Fibroblast of peridontal ligament (primary cell): ENCODE results near the gene SH3RF3.

Source experiments
- DNase-seq: peaks from one replicate; pipeline ENCODE4 v3.0.0-alpha.2; 2010; ENCODE audit errors: extremely low read depth

Gene SH3RF3

DNA sequence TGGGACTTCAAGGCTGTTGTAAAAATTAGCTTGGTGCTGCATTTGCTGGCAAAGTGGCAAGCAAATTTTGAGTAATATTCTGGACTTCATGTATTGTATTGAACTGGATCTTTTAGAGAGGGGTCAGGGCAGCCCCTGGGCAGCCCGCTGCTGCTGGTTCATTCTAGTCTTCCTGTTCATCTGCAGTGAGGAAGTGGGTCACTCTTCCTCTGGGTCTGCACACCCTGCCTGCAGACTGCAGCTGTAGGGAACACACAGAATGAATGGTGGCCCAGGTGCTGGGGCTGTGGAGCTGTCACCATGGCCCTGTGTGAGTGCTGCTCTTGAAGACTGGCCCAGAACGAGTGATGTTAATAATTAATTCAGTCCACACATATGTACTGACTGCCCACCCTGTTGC, 9.4 kb downstream of the SH3RF3 start:
- DNase-seq, result no peak

DNA sequence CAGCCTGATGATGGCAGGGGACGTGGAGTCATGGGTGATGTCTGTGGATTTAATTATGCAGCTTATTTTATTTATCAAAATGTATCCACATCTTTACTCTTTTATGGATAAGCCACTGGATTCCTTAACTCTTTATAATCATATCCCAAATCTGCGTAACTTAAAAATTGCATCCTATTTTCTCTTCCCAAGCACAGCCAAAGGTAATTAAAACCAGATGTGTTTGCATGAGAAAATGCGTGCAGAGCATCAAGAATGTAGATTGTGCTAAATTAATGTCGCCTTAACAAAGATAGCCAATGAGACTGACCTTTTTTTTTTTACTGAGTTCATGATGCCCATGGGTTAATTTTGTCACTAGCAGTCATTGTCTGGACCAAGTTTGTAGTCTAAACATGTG, 10.0 kb downstream of the SH3RF3 start:
- DNase-seq, result peak; percentile 67

DNA sequence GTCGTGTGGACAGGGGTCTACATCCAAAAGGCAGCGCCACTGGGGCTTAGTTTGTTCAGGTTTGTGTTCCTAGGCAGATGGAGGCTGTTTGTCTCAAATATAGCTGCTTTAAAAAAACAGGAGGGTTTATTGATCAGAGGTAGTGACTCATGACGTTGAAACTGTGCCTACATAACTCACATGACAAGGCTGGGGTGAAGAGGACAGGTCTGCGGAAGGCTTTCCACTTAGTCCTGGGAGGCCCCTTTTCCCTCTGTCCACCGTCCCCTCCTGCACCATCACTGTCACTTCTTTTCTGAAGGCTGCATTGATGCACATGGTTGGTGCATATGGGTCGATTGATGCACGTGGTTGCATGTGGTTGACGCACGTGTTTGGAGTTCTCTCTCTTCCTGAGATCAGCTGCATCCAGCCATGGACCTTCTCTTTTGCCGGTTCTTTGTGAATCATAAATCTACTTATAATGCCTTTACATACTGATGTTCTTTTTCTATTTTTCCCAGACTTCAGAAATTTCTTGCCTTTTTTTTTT, 10.9 kb downstream of the SH3RF3 start:
- DNase-seq, result no peak

DNA sequence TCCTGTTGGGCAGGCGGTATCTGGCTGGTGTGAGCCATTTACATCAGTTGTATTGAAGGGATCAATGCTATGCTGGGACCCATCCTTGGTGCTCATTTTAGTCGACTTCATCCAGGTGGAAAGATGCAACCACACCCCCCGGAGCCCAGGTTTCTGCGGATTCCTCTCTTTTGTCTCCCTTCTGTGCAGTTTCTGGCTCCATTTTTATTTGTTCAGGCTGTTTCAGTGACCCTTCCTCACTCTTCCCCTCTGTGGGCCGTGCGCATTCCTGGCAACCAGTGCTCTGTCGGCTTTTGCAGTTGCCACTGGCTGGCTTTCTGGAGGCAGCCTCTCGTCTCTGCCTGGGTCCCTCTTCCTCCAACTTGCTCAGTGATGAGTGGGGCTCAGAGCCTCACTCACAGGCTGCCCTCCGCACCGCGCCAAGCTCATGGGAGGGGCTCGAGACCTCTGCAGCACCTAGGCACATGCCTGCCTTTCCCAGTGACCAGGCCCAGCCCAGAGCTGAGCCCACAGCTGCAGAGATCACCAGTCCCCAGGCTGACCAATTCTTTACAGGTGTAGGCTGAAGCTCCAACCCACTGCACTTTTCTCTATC, 12.1 kb downstream of the SH3RF3 start:
- no peak for DNase-seq

DNA sequence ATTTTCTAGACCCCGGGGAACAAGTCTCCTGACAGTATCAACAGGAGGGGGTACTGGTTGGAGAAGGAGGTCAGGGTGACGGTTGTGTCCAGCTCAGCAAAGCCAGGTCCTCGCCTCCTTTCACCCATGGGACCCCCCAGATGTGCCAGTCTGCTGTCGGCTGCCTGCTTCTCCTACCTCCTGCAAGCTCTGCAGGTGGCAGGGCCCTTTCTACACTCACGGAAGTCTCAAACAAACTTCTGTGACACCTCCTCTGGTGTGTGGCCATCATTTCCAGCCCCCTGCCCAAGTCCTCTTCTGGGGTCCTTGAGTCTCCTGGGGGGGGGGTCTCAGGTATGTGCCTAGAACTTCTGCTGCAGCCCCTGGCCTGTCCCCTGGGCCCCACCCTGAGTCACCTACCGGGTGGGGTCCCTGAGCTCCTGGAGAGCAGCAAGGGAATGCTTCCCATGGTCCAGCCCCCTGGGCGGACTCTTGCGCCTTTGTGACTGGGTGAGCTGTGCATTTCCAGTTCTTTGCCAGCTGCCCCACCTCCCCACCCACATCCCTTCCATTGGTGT, 12.8 kb downstream of the SH3RF3 start:
- DNase-seq, result no peak

DNA sequence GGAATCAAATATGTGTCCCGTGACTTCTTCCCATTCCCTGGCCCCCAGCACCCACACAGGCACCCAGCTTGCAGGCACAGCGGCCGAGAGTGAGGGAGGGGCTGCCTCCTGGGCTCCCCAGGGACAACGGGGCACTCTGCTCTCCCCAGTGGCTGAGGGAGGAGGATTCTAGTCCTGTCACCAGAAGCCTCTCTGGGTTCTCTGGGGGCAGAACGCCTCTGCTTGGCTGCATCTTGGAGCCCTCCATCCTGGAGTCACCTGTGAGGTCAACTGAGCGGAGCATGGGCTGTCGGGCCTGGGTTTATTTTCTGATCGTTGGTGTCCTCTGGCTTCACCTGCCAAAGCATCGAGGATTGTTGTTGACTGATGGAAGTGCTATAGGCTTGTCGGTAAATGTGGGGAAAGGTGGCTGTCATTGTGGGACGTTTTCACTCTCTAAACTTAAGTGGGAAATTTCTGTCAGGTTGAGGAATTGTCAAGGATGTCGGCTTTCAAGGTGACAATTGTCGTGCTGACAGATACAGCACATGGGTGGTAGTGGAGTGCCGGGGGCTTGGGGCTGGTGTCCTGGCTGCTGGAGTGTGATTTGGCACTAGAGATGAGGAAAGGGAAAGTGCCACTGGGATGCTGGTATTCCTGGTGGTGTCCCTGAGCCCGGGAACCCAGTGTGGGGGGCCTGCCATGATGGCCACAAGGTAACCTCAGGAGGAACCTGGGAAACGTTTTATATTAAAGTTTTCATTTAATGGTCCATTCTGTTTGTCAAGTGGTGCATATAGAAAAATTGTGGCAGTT, 13.6 kb downstream of the SH3RF3 start:
- no peak for DNase-seq

DNA sequence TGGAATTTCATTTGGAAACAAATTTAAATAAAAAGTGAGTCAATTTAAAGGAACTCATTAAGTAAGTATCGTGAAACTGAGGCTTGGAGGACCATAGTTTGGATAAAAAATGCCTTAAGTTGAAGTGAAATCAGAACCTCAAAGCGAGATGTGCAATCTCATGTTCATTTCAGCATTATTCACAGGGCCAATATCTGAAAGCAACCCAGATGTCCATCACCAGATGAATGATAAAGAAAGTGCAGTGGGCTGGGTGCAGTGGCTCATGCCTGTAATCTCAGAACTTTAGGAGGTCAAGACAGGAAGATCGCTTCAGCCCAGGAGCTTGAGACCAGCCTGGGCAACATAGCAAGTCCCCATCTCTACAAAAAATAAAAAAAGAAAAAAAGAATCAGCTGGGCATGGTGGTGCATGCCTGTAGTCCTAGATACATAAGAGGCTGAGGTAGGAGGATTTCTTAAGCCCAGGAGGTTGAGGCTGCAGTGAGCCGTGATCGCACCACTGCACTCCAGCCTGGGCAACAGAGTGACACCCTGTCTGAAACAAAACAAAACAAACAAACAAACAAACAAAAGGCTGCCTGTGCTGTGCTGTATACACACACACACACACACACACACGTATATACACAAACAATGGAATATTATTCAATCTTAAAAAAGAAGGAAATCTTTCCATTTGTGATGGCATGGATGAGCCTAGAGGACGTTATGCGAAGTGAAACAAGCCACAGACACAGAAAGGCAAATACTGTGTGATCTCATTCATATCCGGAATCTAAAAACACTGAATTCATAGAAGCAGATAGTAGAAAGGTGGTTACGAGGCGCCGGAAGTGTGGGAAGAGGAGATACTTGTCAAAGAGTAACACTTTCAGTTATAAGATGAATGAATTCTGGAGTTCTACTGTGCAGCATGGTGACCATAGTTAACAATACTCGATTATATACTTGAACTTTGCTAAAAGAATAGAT, 14.5 kb downstream of the SH3RF3 start:
- DNase-seq, result no peak

DNA sequence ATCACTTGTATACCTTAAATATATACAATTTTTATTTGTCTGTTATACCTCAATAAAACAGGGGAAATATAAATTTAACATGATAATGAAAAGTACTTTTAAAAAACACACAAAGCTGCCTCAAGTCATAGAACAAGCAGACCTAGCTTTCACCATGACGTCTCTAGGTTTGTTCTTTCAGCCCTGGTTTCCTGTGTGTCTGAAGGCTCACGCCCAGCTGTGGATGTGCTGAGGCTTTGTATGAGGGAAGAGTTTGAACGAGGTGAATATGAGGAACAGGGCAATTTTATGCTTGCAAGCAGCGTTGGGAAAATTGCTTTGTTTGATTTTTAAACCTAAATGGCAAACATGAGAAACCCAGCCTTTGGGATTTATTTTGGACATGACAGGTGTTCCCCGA, 15.3 kb downstream of the SH3RF3 start:
- no peak for DNase-seq

DNA sequence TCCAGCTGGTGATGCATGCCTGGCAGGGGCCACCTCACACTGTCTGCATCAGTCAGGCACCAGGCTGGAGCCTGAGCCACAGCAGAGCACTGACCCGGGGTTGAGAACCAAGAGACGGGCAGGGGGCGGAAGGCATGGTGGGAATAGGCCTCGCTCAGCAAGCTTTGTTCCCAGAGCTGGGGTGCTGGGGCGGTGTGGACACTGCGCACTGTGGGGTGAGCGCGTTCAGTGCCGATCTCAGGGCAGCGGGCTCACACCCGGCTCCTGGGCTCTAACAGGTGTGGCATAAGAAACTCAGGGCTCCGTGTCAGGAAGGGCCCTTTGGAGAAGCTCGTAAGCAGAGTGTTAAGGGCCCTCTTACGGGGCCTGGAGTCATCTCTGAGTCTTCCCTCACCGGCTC, 15.7 kb downstream of the SH3RF3 start:
- no peak for DNase-seq

DNA sequence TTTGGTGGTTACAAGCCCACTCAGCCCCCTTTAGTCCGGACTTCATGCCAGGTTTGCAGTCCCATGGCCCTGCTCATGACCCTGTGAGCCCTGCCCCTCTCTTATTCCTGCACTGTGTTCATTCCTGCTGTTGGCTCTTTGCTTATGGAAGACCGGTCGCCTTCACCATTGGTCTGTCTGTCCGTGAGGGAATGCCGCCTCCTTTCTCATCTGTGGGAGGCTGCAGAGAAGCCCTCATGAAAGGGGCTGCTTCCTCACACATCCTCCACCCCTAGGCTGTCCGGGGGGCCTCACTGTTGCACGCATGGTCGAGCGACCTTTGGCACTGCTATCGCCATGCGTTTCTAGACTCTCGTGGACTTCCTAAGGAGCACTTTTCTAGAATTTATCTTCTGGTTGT, 16.3 kb downstream of the SH3RF3 start:
- no peak for DNase-seq

DNA sequence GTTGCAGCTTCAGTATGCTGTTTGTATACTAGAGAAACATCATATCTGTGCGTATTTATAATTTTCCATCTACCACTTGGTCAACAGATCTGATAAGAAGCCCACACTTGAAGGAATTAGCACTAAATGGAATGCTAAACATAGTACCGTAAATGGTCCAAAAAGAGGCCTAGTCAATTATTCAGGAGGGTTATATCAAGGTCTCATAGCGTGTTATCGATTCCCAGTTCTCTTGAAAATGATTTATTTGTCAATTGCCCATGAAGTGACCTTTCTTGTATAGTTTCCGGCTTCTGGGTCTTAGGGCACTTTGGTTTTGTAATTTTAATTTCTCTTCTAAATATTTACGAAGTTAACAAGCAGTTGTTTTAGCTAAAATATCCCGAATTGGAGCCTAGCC, 18.4 kb downstream of the SH3RF3 start:
- no peak for DNase-seq

DNA sequence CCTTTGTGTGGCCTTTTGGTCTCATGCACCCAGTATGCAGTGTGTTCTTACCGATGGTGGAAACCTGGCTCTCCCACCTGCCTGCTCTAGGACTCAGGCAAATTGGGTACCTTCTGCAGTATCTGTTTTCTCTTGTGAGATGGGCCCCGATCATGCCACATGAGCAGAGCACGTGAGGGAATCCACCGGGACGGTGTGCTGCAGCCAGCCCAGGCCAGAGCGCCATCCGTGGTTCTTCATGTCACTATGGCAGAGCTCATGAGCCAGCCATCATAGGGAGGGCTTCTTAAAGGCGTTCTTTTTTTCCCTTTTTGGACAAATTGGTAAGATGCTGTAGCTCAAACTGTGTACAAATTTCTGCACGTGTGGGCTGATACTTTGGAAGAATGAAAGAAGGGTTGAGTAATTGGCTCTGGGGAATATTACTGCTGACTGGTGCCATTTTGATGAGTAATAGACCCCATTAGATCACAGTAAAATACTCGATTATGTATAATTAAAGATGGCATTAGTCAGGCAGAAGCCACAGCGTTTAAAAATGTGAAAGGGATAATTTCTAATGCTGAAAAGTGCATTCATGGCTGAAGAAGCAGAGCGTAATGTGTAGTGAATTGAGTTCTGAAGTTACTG, 19.2 kb downstream of the SH3RF3 start:
- DNase-seq, result peak; percentile 77

DNA sequence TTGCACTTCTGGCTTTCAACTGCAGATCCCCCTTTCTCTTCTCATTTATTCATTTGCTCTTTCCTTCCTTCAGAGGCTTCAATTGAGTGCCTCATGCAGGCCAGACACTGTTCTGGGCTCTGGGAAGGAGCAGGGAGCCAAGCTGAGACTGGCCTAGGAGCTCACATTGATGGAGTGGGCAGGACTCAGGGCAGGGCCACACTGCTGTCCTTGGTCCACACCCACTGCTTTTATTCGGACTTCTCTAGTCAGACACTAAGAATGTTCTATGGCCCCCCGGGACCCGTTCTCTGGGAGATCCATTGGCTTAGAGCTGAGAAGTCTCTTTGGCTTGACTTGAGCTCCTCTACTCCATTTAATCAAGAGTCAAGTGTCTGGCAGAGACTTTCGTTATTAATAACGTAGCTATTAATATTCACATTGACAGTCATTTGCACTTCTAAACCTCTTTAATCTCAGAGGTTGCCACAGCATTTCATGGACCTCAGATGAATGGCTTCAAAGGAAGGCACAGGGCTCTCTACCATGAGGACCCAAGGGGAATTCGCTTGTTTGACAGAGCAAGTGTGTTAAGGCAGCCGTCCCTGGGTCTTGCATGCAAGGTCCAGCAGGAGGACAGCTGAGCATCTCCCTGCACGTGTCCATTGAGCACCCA, 20.1 kb downstream of the SH3RF3 start:
- DNase-seq, result no peak

DNA sequence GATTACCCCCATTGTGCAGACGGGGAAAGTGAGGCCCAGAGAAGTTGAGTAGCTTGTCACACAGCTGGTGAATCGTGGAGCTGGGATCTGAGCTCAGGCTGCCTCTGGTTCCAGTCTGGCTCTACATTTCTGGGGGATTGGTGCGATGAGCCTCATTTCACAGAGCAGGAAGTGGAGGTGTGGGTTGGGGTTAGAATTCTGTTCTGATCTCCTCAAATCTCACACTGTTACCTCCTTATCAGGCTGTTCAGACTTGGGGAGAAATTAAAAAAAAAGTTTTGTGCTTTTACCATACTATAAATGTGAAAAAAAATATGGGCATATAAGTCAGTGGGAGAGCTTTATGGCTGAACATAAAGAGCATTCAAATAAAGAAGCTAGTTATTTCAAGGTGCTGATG, 21.6 kb downstream of the SH3RF3 start:
- no peak for DNase-seq

DNA sequence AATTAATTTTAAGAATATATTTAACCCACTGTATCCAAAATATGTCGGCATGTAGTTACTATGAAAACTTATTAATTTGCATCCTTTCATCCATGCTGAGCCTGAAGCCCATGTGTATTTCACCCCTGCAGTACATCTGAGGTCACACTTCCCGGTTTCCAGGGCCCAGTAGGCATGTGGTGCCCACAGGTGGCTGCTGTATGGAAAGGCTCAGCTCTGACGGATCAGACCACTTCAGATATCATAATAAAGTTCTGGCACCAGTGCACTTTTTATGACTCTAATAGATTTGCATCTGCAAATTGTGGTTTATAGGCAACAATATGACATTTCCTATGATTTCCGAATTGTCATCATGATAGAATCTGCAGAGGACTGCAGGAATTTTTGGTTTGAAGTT, 22.5 kb downstream of the SH3RF3 start:
- no peak for DNase-seq

DNA sequence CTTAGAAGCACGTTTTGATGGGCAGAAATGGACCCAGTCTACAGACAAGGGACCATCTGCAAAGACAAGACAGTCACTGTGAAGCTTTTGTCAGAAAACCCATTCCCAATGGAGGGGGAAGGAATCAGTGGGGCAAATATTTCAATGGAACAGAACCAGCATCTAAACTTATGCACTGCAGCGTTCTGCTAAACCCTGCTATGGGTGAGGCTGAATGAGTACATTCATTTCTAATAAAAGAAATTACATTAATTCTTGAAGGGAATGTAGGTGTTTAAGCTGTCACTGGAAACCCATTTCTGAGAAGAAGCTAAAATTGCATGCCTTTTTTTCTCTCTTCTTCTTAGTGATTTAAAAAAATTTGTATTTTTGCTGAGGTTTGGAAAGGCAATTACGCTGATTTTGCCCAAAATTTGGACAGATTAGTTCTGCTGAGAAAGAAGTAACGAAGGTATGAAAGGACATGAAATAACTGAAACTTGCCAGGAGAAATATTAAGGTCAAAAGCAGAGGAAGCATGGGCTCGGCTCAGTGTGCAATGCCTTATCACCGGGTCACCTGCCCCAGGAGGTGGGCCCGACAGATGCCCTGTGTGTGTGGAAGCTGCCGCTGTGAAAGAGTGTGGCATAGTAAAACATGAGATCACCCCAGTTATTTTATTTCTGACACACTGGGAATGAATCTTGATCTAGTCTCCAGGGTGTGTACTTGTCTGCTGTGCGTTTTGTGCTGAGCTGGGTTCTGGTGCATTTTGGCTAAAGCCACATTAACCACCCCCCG, 24.2 kb downstream of the SH3RF3 start:
- DNase-seq, result no peak

DNA sequence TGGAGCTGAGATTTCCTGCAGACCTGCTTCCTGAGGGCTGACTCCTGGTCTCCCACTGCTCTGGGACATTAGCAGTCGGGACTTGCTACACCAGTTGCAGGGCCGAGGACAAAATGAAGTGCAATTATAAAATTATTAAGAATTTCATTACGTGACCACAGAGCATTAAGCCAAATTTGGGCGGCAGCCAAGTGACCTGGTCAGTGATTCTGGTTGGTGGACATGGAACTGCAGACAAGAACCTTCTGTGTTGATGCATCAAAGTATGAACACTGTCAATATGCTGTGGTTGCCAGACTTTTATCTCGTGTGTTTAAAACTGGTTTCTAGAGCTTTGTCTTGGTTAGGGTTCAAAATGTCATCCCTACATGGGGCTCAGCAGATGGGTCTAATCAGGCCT, 24.8 kb downstream of the SH3RF3 start:
- DNase-seq, result no peak

DNA sequence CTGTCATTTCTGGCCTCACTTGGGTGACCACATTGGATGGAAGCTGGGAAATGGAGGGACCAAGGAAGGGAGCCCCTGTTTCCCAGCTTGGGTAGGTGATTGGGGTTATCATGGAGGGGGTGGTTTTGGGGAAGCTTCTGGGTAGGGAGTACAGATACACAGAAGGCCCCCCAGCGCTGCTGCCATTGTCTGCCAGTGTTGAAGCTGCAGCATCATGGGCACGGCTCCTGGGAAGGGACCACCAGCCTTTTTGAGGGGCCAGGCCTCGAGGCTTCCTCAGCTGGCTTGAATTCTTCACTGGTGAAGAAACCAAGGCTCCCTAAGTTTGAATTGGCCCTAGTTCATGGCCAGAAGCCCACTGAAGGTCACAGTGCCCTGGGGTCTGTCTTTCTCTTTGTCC, 25.2 kb downstream of the SH3RF3 start:
- DNase-seq, result no peak

DNA sequence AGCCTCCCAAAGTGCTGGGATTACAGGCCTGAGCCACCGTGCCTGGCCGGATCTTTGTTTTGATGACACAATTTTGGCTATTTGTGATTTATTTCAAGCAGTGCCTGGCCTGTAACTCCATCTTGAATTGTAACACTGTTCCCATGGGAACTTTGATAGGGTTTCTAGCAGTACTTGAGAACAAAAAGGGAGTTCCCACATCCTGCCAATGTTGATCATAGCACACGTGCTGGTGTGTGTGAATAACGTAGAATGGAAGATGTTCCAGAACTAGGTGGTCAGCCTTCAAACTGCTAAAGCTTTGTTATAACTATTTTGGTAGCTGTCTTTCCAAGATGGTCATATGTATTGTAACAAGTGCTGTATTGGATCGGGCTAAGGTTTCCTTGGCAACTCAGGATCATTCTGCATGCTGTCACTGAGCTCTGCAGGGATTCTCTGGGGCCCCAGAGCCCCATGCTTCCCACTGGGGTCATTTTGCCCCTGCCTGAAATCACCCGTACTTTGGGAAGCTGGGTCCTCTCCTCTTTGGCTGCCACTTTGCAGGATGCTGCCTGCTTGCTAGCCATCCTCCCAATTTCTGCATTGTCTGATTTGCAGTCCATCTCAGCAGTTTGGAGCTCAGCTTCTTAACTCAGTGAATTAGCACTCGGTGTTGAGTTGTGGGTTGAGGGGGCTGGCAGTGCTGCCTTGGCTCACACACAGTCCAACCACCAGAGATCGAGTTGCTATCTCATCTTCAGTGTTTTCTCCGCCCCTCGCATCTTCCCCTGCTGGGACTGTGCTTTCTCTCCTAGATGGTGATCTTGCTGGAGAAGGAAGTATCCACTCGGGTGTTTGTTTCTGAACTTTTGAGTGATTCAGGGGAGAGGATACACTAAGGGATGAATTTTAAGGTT, 26.8 kb downstream of the SH3RF3 start:
- peak; percentile 48 for DNase-seq
